GM04503 (cell line): Measurements from ENCODE around the gene LGSN.
A peak's percentile ranks its signal among the peaks of the same experiment; 100 is the strongest.
"Not testable (repeated sequence)": the region's sequence is repeated elsewhere in the genome, so short reads cannot be mapped to it uniquely, and the experiment has no call there.

Source experiments
- DNase-seq: peaks from one replicate; pipeline ENCODE4 v3.0.0-alpha.2; 2012; ENCODE audit warnings: low read depth

Gene LGSN

GRCh38 chr6:63319939-63320338 is at the start of gene LGSN:
Gene LGSN, minus strand, starts transcription at chr6:63319983. Its CDS starts 40 bp downstream, at chr6:63319943.
- DNase-seq: no peak

GRCh38 chr6:63368347-63368746 is 48.6 kb upstream of the LGSN start:
- no peak for DNase-seq

- not testable (repeated sequence) for DNase-seq
These were observed 42.8 kb upstream of the LGSN start for GRCh38 chr6:63362500-63363120.

GRCh38 chr6:63357384-63357783 is 37.6 kb upstream of the LGSN start:
- not testable (repeated sequence) for DNase-seq

- no peak for DNase-seq
These were observed 35.8 kb upstream of the LGSN start for GRCh38 chr6:63355632-63356031.

- DNase-seq: no peak
These were observed 33.5 kb upstream of the LGSN start for GRCh38 chr6:63353286-63353630.

GRCh38 chr6:63352544-63353285 is 32.9 kb upstream of the LGSN start:
- DNase-seq: peak; percentile 6

GRCh38 chr6:63352069-63352543 is 32.3 kb upstream of the LGSN start:
- DNase-seq: peak; percentile 11

GRCh38 chr6:63349401-63349800 is 29.6 kb upstream of the LGSN start:
- no peak for DNase-seq

- DNase-seq: no peak
These were observed 29.1 kb upstream of the LGSN start for GRCh38 chr6:63348836-63349235.

GRCh38 chr6:63347599-63347998 is 27.8 kb upstream of the LGSN start:
- DNase-seq: peak; percentile 27

GRCh38 chr6:63346217-63346835 is 26.5 kb upstream of the LGSN start:
- DNase-seq: no peak

- DNase-seq: no peak
These were observed 20.6 kb upstream of the LGSN start for GRCh38 chr6:63340351-63340750.

GRCh38 chr6:63334652-63335051 is 14.9 kb upstream of the LGSN start:
- DNase-seq: not testable (repeated sequence)

- no peak for DNase-seq
These were observed 13.7 kb upstream of the LGSN start for GRCh38 chr6:63333440-63333839.

- DNase-seq: not testable (repeated sequence)
These were observed 6.8 kb upstream of the LGSN start for GRCh38 chr6:63326630-63327029.

GRCh38 chr6:63322981-63323380 is 3.2 kb upstream of the LGSN start:
- no peak for DNase-seq

GRCh38 chr6:63321821-63322220 is 2.0 kb upstream of the LGSN start:
- no peak for DNase-seq

GRCh38 chr6:63317641-63318040 is 2.1 kb downstream of the LGSN start:
- DNase-seq: no peak

- DNase-seq: no peak
These were observed 3.7 kb downstream of the LGSN start for GRCh38 chr6:63316113-63316512.

GRCh38 chr6:63313111-63313510 is 6.7 kb downstream of the LGSN start:
- DNase-seq: no peak

GRCh38 chr6:63307581-63308246 is 12.1 kb downstream of the LGSN start:
- DNase-seq: peak; percentile 3

- DNase-seq: no peak
These were observed 13.4 kb downstream of the LGSN start for GRCh38 chr6:63306420-63306819.
